Bronchial epithelial cell (primary cell): ENCODE results near the gene CLDN15. TPM values are rescaled to one million over a fixed set of nuclear protein-coding genes. Genes with fewer than 3 reads are reported as not detected.
A peak's percentile ranks its signal among the peaks of the same experiment; 100 is the strongest.

ENCODE experiments used
- DNase-seq: peaks from one replicate; pipeline ENCODE4 v3.0.0-alpha.2; 2010; ENCODE audit warnings: low read depth
- FAIRE-seq: peaks from 2 replicates; lab custom pipeline; 2011; peaks lifted over from hg19 to GRCh38; lab: Jason Lieb, UNC
- H3K27me3 ChIP-seq: 2 replicates; pipeline ENCODE4 v1.5.1; 2011; ENCODE audit warnings: low read length; ENCODE audit not compliant: control insufficient read depth, insufficient read depth
- H3K36me3 ChIP-seq: 2 replicates; pipeline ENCODE4 v1.5.1; 2011; ENCODE audit warnings: low read length; ENCODE audit not compliant: control insufficient read depth, insufficient read depth
- H3K4me3 ChIP-seq: 2 replicates; pipeline ENCODE4 v1.5.1; 2011; ENCODE audit warnings: mild to moderate bottlenecking, low read depth, low read length, control low read depth
- CTCF ChIP-seq: IDR thresholded peaks from 2 replicates; pipeline ENCODE4 v1.5.1; 2011; ENCODE audit warnings: mild to moderate bottlenecking, moderate library complexity, low read length, control low read depth, inconsistent platforms; ENCODE audit not compliant: insufficient read depth, severe bottlenecking
- total RNA-seq: library from RNA; depleted of rRNA; stranded (reverse); fragments of >200 nt; gene quantifications from 2 replicates; pipeline ENCODE4 v1.2.1, GENCODE V29; 2014

The CLDN15 gene
- total RNA-seq, 1 donor from 2014 or later: 2.1 TPM

GRCh38 chr7:101235522-101235921 is 2.1 kb downstream of the CLDN15 start:
- Histone ChIP-seq H3K27me3 (no peaks in the 10 kb centered on the region), H3K36me3 (peaks cover 25% of the 10 kb centered on the region), H3K4me3 (no peak overlapping the region)
- DNase-seq (no peak), FAIRE-seq (no peak)
- TF ChIP-seq CTCF: no peak

GRCh38 chr7:101235050-101235449 is 2.6 kb downstream of the CLDN15 start:
- Histone ChIP-seq H3K4me3 (no peak overlapping the region), H3K27me3 (no peaks in the 10 kb centered on the region), H3K36me3 (peaks cover 20% of the 10 kb centered on the region)
- TF ChIP-seq CTCF: peak; percentile 26
- DNase-seq: no peak
- no peak for FAIRE-seq

GRCh38 chr7:101234636-101235035 is 3.0 kb downstream of the CLDN15 start:
- FAIRE-seq (no peak), DNase-seq (no peak)
- Histone ChIP-seq H3K27me3 (no peaks in the 10 kb centered on the region), H3K36me3 (peaks cover 18% of the 10 kb centered on the region), H3K4me3 (no peak overlapping the region)
- no peak for TF ChIP-seq CTCF

GRCh38 chr7:101233907-101234547 is 3.6 kb downstream of the CLDN15 start:
- DNase-seq (no peak), FAIRE-seq (no peak)
- H3K27me3 ChIP-seq: no peaks in the 10 kb centered on the region
- H3K36me3 ChIP-seq: peaks cover 17% of the 10 kb centered on the region
- H3K4me3 ChIP-seq: no peak overlapping the region
- no peak for TF ChIP-seq CTCF

- FAIRE-seq (no peak), DNase-seq (peak; percentile 74)
- H3K4me3 ChIP-seq: peak overlapping the region; percentile 59
- H3K36me3 ChIP-seq: peaks cover 7% of the 10 kb centered on the region
- no peaks in the 10 kb centered on the region for H3K27me3 ChIP-seq
- TF ChIP-seq CTCF: no peak
These were observed 5.3 kb downstream of the CLDN15 start for GRCh38 chr7:101232141-101232850.

- Histone ChIP-seq H3K4me3 (peak overlapping the region; percentile 59), H3K27me3 (no peaks in the 10 kb centered on the region), H3K36me3 (peaks cover 3% of the 10 kb centered on the region)
- FAIRE-seq: peak; percentile 43
- peak; percentile 18 for DNase-seq
- no peak for TF ChIP-seq CTCF
These were observed 6.0 kb downstream of the CLDN15 start for GRCh38 chr7:101231644-101232043.
